ENCODE data around the gene SIDT1. TPM values are rescaled to one million over a fixed set of nuclear protein-coding genes. Genes with fewer than 3 reads are reported as not detected.

Gene SIDT1
- 1 to 10 TPM; 5.9 to 8.6 TPM for total RNA-seq
- polyA plus RNA-seq (ENCODE audit: insufficient read depth, low read depth, low replicate concordance) = 5.0 TPM
- long read RNA-seq, donor 1 = 0 reads
- long read RNA-seq, donor 2 = 0 reads

DNA sequence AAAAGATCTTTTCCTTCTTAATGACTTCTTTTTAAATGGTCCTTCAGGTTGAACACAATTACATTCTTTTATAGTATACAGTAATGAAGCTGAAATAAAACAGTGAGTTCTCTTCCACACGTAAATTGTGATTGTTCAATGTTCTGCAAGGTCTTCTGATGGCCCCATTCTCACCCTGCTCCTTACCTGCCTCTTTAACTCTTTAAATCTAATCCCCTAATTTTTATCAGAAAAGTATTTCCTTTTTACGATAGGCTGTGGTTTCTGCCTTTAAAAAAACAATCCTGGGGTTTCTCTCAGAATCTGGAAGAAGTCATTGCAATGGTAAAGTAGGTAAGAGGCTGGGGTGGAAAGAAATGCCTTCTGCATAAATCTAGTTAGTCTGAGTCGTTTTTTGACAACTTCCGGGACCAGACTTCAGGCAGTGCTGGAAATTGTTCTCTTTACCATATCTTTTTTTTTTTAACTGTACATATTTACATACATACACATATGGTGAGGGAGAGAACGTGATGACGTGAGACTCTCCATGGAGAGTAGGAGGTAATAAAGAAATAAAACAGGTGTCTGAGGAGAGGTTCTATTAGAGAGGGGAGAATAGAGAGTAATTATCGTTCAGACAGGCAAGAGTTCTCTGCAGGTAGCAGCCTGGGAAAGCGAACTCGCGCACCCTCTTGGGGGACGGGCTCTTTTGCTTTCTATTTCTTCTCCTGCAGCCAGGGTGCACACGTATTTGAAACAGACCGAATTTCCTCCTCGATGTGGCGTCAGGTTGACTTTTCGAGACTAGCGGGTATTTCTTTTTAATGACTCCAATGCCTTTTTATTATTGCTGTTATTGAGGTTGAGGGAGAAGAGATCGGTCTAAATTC, at the start of gene SIDT1:
TSS of gene SIDT1 (plus strand) at position 730 of the 872 bp plus-strand sequence. CDS start 467 bp downstream, outside the sequence.
- no peak within 1 kb of the TSS for H3K27ac ChIP-seq
- H3K4me3 ChIP-seq = peak within 1 kb of the TSS; percentile 52 to 55
- WGBS, 2 donors = 6 to 8% methylated on average over 18 of the region's 18 CpGs
- no peaks in the 10 kb centered on the region for H3K36me3 ChIP-seq (ENCODE audit: low read depth, missing control alignments)
- peaks cover 3% of the 10 kb centered on the region for H3K4me1 ChIP-seq
- H3K9me3 ChIP-seq = no peaks in the 10 kb centered on the region
- TF ChIP-seq, protein P1, sequence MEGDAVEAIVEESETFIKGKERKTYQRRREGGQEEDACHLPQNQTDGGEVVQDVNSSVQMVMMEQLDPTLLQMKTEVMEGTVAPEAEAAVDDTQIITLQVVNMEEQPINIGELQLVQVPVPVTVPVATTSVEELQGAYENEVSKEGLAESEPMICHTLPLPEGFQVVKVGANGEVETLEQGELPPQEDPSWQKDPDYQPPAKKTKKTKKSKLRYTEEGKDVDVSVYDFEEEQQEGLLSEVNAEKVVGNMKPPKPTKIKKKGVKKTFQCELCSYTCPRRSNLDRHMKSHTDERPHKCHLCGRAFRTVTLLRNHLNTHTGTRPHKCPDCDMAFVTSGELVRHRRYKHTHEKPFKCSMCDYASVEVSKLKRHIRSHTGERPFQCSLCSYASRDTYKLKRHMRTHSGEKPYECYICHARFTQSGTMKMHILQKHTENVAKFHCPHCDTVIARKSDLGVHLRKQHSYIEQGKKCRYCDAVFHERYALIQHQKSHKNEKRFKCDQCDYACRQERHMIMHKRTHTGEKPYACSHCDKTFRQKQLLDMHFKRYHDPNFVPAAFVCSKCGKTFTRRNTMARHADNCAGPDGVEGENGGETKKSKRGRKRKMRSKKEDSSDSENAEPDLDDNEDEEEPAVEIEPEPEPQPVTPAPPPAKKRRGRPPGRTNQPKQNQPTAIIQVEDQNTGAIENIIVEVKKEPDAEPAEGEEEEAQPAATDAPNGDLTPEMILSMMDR (IDR thresholded peaks at IDR 0.05) = peak in 1 of 3 experiments; percentile 21
- no peak for TF ChIP-seq POLR2A (IDR thresholded peaks at IDR 0.05)
- peak; percentile 32 for DNase-seq
- H3K27me3 ChIP-seq = no peaks in the 10 kb centered on the region
- intact Hi-C loops (cut with DNase I; ENCODE audit: low total_unique reads) = no loop called here

DNA sequence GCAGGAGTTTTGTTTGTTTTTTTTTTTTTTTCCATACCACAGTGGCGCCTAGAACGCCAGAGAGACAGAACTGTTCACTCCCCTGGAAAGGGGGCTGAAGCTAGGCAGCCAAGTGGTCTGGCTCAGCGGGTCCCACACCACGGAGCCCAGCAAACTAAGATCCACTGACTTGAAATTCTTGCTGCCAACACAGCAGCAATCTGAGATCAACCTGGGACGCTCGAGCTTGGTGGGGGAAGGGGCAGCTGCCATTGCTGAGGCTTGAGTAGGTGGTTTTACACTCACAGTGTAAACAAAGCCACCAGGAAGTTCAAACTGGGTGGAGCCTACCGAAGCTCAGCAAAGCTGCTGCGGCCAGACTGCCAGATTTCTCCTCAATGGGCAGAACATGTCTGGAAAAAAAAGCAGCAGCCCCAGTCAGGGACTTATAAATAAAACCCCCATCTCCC, 47.2 kb upstream of the SIDT1 start:
- intact Hi-C loops (cut with DNase I; ENCODE audit: low total_unique reads) = no loop called here
- TF ChIP-seq, protein P1 (IDR thresholded peaks at IDR 0.05) = no peak
- TF ChIP-seq POLR2A (IDR thresholded peaks at IDR 0.05) = no peak
- 87% methylated on average over 6 to 8 of the region's 8 CpGs for WGBS, 2 donors
- no peak for DNase-seq
- no peak overlapping the region for H3K27ac ChIP-seq
- no peak overlapping the region for H3K4me3 ChIP-seq
- no peaks in the 10 kb centered on the region for H3K4me1 ChIP-seq
- H3K27me3 ChIP-seq = no peaks in the 10 kb centered on the region
- no peaks in the 10 kb centered on the region for H3K9me3 ChIP-seq
- no peaks in the 10 kb centered on the region for H3K36me3 ChIP-seq (ENCODE audit: low read depth, missing control alignments)

DNA sequence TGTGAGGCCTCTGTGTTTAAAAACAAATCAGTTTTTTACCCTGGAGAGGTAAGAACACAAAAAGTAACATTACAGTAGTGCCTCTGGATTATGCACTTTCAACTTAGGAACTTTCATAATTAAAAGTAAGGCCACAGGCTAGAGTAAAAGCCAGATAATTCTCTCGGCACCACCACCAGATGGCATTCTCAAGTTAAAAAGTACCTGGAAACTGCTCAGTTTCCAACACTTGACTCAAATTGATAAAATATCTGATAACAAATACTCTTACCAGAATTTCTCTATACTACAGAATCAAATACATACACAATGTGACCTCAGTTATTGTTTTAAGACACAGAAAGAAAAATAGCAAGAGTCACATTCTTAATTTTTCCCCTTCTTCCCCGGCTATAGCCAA, 37.3 kb upstream of the SIDT1 start:
- intact Hi-C loops (cut with DNase I; ENCODE audit: low total_unique reads) = no loop called here
- TF ChIP-seq, protein P1 (IDR thresholded peaks at IDR 0.05) = peak; percentile 39 to 51 (median 42)
- no peak for TF ChIP-seq POLR2A (IDR thresholded peaks at IDR 0.05)
- H3K36me3 ChIP-seq (ENCODE audit: low read depth, missing control alignments) = no peaks in the 10 kb centered on the region
- H3K9me3 ChIP-seq = no peaks in the 10 kb centered on the region
- H3K27ac ChIP-seq = no peak overlapping the region
- no peaks in the 10 kb centered on the region for H3K4me1 ChIP-seq
- 68 to 70% methylated on average over 2 of the region's 2 CpGs for WGBS, 2 donors
- peak; percentile 58 for DNase-seq
- H3K27me3 ChIP-seq = no peaks in the 10 kb centered on the region
- no peak overlapping the region for H3K4me3 ChIP-seq

DNA sequence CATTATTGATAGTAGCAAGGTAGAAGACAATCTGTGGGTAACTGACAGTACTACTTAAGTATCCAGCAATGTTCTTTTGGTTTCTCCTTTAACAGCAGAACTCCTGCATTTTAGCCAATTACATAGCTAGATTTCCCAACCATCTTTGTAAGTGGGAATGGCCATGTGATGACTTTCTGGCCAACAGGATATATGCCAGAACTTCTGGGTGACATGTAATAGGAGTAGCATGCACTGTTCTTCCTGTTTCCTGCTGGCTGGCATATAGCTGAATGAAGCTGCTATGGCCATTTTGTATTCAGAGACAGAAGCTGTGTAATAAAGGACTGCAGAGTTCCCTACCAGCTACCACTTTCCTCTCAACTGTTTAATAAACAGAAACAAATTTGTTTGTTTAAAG, 35.4 kb upstream of the SIDT1 start:
- intact Hi-C loops (cut with DNase I; ENCODE audit: low total_unique reads) = no loop called here
- no peaks in the 10 kb centered on the region for H3K27me3 ChIP-seq
- TF ChIP-seq POLR2A (IDR thresholded peaks at IDR 0.05) = no peak
- no peak overlapping the region for H3K4me3 ChIP-seq
- DNase-seq = no peak
- H3K27ac ChIP-seq = no peak overlapping the region
- no peaks in the 10 kb centered on the region for H3K4me1 ChIP-seq
- no peaks in the 10 kb centered on the region for H3K36me3 ChIP-seq (ENCODE audit: low read depth, missing control alignments)
- H3K9me3 ChIP-seq = no peaks in the 10 kb centered on the region

DNA sequence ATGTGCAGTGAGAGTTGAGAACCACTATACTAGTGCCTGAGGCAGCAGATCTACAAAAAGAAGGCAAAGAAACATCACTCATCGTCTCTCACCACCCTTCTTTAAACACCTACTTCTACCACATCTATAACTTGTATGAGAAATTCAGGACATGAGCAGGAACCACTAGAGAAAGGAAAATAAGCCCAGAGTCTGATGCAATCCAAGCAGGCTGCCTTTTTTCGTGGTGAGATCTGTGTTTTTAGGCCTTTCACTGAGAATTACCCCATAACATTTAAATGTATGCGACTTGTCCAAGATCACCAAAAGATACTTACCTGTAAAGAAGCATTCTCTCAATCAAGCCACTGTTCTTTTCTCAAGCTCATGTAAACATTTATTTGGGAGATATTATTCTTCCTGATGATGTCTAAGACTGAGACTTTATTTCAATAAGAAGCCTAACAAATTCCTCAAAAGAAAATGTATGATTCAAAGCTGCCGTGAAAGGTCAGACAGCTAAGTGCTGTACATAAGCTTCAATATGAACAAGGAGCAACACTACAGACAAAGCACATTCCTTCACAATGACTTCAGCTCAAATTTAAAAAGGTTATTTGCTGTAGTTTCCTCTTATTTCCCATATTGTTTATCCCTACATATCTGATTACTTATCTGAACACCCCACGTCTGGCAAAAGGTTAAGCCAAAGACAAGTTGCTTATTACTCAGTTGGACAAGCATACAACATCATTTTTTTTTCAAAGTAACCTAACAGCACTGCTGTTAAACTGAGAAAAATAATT, 33.9 kb upstream of the SIDT1 start:
- Histone ChIP-seq H3K4me1 (no peaks in the 10 kb centered on the region), H3K27ac (no peak overlapping the region), H3K27me3 (no peaks in the 10 kb centered on the region), H3K9me3 (no peaks in the 10 kb centered on the region), H3K36me3 (ENCODE audit: low read depth, missing control alignments) (no peaks in the 10 kb centered on the region), H3K4me3 (no peak overlapping the region)
- DNase-seq = no peak
- intact Hi-C loops (cut with DNase I; ENCODE audit: low total_unique reads) = no loop called here
- WGBS, 2 donors = 83 to 85% methylated on average over 5 of the region's 5 CpGs
- no peak for TF ChIP-seq POLR2A (IDR thresholded peaks at IDR 0.05)
- TF ChIP-seq, protein P1 (IDR thresholded peaks at IDR 0.05) = no peak
